SW 1271 (cell line): ENCODE measurements around the gene EEPD1.

Experiments
- DNase-seq, 2 experiments: peaks; one replicate each; lab custom pipeline; 2025; lab: John Stamatoyannopoulos, UW

EEPD1 gene

GRCh38 chr7:36192053-36192824 is 39.2 kb downstream of the EEPD1 start:
- no peak for DNase-seq

DNA sequence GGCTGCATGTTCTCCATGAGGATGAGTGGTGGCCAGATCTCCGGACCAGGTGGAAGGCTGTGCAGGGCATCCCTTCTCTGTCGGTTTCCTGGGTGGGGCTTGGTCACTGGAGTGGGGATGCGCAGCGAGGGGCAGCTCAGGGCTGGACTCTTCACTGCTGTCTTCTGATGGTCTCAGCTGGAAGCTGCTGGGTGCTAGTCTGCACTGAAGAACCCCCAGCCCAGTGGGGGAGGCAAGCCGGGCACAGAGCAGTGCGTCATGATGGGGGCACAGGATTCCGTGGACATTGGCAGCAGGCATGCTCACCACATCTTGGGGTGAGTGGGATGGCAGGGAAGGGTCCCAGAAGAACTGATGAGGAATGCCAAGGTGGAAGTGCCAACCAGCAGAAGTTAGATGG is 39.8 kb downstream of the EEPD1 start:
- DNase-seq = no peak

DNA sequence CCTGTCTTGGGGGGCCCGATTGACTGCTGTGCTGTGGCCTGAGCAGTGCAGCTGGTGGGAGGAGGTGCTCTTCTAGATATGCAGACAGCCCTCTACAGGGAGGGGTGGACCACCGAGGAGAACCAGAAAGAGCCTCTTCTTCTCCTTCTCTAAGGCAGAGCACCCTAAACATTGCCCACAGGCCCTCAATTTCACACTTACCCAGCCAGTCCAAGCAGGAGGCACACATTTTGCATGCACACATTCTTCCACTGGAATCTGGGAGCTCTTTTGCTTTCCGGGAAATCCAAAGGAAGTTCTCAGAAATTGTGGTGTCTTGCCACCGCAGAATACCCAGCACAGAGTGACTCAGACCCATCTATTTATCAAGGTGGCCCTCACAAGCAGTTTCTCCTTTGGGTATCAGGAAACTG is 45.8 kb downstream of the EEPD1 start:
- no peak for DNase-seq

GRCh38 chr7:36199329-36199728 is 46.3 kb downstream of the EEPD1 start:
- no peak for DNase-seq

- no peak for DNase-seq
Measured at GRCh38 chr7:36201122-36201723, 48.2 kb downstream of the EEPD1 start.

GRCh38 chr7:36202398-36202797 is 49.3 kb downstream of the EEPD1 start:
- no peak for DNase-seq

GRCh38 chr7:36203071-36203790 is 50.2 kb downstream of the EEPD1 start:
- no peak for DNase-seq

DNA sequence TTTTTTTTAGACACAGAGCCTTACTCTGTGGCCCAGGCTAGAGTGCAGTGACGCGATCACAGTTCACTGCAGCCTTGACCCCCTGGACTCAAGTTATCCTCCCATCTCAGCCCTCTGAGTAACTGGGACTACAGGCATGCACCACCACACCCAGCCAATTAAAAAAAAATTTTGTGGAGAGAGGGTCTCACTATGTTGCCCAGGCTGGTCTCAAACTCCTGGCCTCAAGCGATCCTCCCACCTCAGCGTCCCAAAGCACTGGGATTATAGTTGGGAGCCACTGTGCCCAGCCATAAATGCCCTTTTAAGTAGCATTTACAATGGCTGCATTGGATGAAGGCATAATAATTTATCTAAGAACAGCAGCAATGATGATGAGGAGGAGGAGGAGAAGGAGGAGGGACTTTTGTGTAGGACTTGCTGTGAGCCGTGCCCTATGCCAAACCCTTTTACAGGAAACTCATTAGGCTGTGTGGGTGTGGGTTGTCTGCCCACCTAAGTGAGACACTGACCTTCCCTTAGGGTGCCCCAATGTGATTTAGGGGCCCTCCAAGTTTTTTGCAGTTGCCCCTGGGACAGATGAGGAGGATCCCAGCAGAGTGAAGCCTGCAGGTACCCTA is 51.1 kb downstream of the EEPD1 start:
- no peak for DNase-seq

DNA sequence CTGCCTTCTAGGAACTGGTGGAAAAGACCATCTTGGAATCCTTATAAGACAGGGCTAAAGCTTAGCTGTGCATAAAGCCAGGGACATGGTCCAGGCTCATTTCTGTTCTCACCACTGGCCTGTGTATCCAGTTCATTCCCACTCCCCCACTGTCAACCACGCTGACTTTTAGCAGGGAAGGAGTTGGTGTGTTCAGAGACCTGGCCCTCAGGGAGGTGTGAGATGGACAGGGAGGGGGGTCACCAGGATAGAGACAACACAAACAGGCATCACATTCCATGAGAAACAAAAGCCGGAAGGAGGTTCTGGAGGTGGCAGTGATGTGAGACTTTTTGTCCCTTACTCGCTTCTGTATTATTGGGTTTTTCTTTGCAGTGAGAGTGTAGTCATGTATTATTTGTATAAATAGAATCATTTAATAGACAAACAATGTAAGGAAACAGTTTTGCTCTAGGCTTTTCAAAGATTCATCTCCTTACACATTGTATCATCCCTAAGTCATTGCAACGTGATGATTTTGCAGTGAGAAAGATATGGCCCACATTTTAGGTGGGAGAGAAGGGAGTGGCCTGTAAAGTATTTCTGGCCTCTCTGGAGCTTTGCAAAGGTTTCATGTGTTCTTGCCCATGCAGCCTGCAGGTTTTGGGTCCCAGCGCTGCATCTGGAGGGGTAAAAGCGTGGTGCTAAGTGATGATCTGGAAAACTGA is 52.0 kb downstream of the EEPD1 start:
- DNase-seq = no peak

DNA sequence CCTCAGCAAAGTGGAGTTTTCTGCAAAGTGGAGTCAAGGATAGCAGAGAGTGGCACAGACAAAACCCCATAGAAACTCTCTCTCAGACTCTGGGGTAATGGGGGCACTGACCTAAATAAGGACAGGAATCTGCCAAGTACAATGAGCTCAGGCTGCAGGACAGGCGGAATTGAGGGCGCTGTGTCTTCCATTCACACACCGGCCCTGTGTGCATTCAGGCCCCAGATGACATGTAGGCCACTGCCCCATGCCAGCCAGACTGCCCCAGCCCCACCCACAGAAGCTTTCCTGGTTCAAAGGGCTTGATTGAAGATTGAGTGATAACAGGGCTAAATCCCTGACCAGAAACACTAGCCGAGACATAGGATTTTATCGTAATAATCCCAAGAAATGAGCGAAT is 52.7 kb downstream of the EEPD1 start:
- DNase-seq = no peak

GRCh38 chr7:36207451-36208291 is 54.6 kb downstream of the EEPD1 start:
- peak in 1 of 2 experiments; percentile 16 for DNase-seq

DNA sequence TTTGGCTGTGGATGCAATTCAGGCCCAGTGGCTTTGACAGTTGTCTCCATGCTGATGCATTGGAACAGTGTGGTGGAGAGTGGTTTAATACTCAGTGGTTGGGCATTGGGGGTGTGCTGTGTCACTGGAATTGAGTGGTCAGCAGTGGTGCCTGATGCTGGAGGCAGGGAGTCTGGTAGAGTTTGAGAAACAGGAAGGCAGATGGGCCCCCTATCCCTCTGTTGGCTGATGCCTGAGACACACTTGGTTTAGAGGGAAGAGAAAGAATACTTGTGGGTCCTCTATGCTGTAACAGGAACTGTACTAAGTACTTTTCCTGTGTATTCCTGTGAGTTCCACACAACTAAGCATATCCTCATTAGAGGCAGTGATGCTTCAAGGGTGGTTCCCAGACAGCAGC is 55.4 kb downstream of the EEPD1 start:
- DNase-seq = no peak

DNA sequence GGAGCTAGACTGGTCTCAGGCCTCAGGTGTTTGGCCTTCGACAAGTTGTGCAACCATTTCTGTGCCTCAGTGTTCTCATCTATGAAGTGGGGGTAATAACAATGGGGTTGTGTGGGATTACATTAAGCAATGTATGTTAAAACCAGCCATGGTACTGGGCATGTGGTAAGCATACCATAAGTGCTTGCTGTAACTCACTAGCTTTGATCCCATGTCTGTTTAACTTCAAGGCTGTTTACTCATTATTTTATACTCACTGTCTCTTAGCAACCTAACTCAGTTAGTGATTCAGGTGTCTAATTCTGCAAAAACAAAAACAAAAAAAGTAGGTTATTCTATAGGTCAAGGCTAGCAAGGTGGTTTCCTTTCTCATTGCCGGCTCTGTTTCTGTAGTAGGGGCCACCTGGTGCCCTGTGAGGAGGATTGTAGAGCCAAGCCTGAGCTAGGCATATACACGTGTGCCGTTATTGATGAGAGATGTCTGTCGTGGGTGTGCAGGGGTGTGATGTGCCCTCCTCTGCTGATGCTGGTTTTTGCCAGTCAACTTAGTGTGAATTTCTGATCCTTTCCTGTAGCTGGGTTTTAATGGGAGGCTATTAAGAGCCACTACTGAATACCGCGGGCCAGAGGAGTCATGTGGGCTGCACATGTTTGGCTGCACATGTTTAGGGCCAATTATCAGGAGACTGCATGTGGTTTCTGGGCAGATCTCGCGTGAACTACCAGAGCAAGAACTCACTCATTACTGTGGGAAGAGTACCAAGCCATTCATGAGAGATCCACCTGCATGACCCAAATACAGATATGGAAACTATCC is 56.2 kb downstream of the EEPD1 start:
- DNase-seq = no peak

DNA sequence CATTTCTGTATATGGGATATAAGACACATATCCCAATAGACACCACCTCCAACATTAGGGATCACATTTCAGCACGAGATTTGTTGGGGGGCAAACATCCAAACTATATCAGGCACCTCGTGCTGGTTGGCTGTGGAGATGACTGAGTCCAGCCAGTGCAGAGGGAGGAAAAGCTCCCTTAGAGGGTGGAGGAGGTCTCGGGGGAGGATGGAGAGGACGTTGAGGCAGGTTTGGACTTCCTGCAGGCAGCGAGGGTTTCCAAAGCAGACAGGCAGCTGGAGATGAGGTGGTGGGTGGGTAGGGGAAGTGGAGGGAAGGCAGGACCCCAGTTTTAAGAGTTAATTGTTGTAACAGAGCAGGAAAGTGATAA is 56.7 kb downstream of the EEPD1 start:
- no peak for DNase-seq

- DNase-seq = no peak
Measured at GRCh38 chr7:36210291-36210922, 57.4 kb downstream of the EEPD1 start.

DNA sequence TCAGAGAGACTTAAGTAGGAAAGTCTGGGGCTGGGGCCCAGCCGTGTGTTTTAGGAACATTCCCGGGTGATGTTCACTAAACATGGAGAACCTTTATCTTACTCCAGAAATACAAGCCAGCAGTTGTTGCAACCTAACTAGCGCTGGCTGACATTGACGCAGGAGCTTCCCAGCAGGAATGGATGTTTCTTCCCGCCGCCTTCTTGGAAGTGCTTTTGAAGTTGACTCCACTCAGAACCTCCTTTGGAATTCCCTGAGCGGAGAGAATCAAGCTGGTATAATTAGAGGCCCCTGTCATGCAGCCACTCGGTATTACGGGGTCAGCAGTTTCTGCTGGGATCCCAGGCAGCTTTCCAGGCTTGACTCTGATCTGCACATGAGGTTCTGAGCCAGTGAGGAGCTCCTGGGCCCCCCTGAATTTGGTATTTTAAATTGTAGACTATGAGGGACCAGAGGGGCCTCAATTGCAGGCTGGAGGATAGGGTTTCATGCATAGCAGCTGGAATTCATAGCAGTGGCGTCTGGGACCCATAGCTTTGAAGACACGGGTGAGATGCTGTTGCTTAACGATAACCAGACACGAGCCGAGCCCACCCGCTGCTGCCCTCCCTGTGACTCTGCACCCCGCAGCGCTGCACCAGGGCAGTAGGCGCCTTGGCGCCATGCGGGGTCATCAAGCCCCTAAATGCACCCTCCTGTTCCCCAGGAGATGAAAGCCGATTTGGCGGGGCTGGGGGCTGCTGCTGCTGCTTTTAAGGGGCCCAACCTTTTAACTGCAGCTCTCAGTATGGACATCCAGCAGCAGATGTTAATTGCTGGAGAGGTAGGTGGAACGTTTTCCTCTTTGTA is 61.8 kb downstream of the EEPD1 start:
- DNase-seq = no peak

GRCh38 chr7:36215457-36215765 is 62.4 kb downstream of the EEPD1 start:
- DNase-seq = no peak

DNA sequence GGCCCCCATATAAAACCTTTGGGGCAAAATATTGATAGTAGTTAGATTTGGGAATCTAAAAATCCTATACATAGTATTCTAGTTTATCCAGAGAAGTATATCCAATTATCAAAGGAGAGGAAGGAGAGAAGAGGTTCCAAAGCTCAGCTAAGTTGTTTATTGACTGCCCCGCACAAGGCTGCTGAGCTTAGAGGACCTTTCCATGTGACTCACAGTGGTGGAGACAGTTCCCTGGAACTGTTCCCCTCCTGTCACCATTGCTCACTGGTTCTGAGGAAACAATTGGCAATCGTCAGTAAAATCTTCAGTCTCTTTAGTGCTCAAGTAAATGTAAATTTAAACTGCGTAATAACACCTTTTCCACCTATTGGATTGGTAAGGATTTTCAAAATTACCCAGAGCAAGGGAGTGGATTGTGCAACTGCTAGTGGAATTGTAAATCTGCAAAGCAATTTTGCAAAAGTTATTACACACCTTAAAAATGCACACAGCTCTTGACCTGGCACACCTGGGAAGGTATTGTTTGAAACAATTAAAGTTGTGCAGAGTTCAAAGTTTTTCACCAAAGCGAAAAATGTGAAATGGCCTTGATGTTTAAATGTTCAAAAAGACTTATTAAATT is 63.1 kb downstream of the EEPD1 start:
- DNase-seq = no peak
